ENCODE results near the gene ARL5A.

- TF ChIP-seq CTCF (conservative IDR thresholded peaks at IDR 0.05; ENCODE audit: low read depth, low read length) (no peak), RAD21 (IDR thresholded peaks at IDR 0.05; ENCODE audit: low read length) (no peak), POLR2A (IDR thresholded peaks at IDR 0.05; ENCODE audit: low read depth, low read length) (peak; percentile 72; the same call in 1 of the 2 replicates), SMC3 (IDR thresholded peaks at IDR 0.05; ENCODE audit: low read depth, low read length) (no peak), MAFK (IDR thresholded peaks at IDR 0.05; ENCODE audit: low read depth, low read length) (no peak), ELK1 (IDR thresholded peaks at IDR 0.05; ENCODE audit: borderline replicate concordance, low read depth, low read length) (no peak), NFE2L2 (IDR thresholded peaks at IDR 0.05; ENCODE audit: low read depth, low read length) (no peak), FOS (IDR thresholded peaks at IDR 0.05; ENCODE audit: low read depth, low read length) (no peak), BHLHE40 (IDR thresholded peaks at IDR 0.05; ENCODE audit: low read depth, low read length) (no peak), CEBPB (IDR thresholded peaks at IDR 0.05; ENCODE audit: low read depth, low read length) (no peak)
Observed at GRCh38 chr2:151828143-151828889, at the start of gene ARL5A.

Data from IMR-90 (cell line).